GM23338 (cell line): ENCODE measurements around the gene ALPI. TPM values are rescaled to one million over a fixed set of nuclear protein-coding genes. Genes with fewer than 3 reads are reported as not detected.

Experiments
- ATAC-seq: fragments of 200-7000 bp; cut with Tn5 transposase; 3 replicates; pipeline ENCODE4 v1.9.1; 2020
- DNase-seq: peaks from one replicate; pipeline ENCODE4 v3.0.0-alpha.2; 2015; ENCODE audit warnings: low spot score
- H2AFZ ChIP-seq: fragments of 200-600 bp; sonication (generic); 2 replicates; pipeline ENCODE4 v1.8.0; 2016; ENCODE audit warnings: antibody characterized with exemption, mild to moderate bottlenecking, moderate library complexity
- H3F3A ChIP-seq: fragments of 200-600 bp; sonication (generic); replicated peaks from 2 replicates; pipeline ENCODE4 v1.8.0; 2017; ENCODE audit warnings: antibody characterized with exemption, mixed run types, low read depth
- H3K27ac ChIP-seq: fragments of 200-600 bp; sonication (generic); 2 replicates; pipeline ENCODE4 v1.6.1; 2016; ENCODE audit warnings: low read depth
- H3K27me3 ChIP-seq: fragments of 200-600 bp; sonication (generic); 2 replicates; pipeline ENCODE4 v1.8.0; 2016; ENCODE audit warnings: mild to moderate bottlenecking, mixed run types, moderate library complexity; ENCODE audit not compliant: insufficient read depth
- H3K36me3 ChIP-seq: fragments of 200-600 bp; sonication (generic); 2 replicates; pipeline ENCODE4 v1.8.0; 2016; ENCODE audit warnings: mild to moderate bottlenecking; ENCODE audit not compliant: insufficient read depth
- H3K4me1 ChIP-seq: fragments of 200-600 bp; sonication (generic); 2 replicates; pipeline ENCODE4 v1.8.0; 2016; ENCODE audit warnings: mild to moderate bottlenecking, moderate library complexity; ENCODE audit not compliant: insufficient read depth
- H3K4me2 ChIP-seq: fragments of 200-600 bp; sonication (generic); 2 replicates; pipeline ENCODE4 v1.7.1; 2017; ENCODE audit warnings: mixed run types
- H3K4me3 ChIP-seq: fragments of 200-600 bp; sonication (generic); 2 replicates; pipeline ENCODE4 v1.6.1; 2016; ENCODE audit warnings: mixed run types
- H3K79me2 ChIP-seq: fragments of 200-600 bp; sonication (generic); replicated peaks from 2 replicates; pipeline ENCODE4 v1.8.0; 2017; ENCODE audit warnings: mild to moderate bottlenecking; ENCODE audit not compliant: insufficient read depth
- H3K9me2 ChIP-seq: fragments of 200-600 bp; sonication (generic); 2 replicates; pipeline ENCODE4 v1.8.0; 2017; ENCODE audit not compliant: insufficient read depth
- H4K20me1 ChIP-seq: fragments of 200-600 bp; sonication (generic); replicated peaks from 2 replicates; pipeline ENCODE4 v1.8.0; 2017; ENCODE audit warnings: mild to moderate bottlenecking; ENCODE audit not compliant: insufficient read depth
- H3K27ac Mint-ChIP-seq: 2 replicates; pipeline ENCODE4 v1.8.0; 2020; ENCODE audit warnings: inconsistent platforms, mild to moderate bottlenecking, moderate library complexity, mixed read lengths
- H3K27me3 Mint-ChIP-seq: 3 replicates; pipeline ENCODE4 v1.8.0; 2022; ENCODE audit warnings: low read depth, mild to moderate bottlenecking, moderate library complexity, mixed read lengths, inconsistent platforms; ENCODE audit not compliant: insufficient read depth, poor library complexity
- H3K36me3 Mint-ChIP-seq: 3 replicates; pipeline ENCODE4 v1.8.0; 2021; ENCODE audit warnings: low read depth, mild to moderate bottlenecking, inconsistent platforms, moderate library complexity, mixed read lengths
- H3K4me1 Mint-ChIP-seq: 3 replicates; pipeline ENCODE4 v1.8.0; 2020; ENCODE audit warnings: mild to moderate bottlenecking, inconsistent platforms, mixed read lengths
- H3K4me3 Mint-ChIP-seq: 3 replicates; pipeline ENCODE4 v1.8.0; 2021; ENCODE audit warnings: moderate library complexity, mild to moderate bottlenecking, inconsistent platforms, mixed read lengths
- H3K9me3 Mint-ChIP-seq: 3 replicates; pipeline ENCODE4 v1.8.0; 2020; ENCODE audit warnings: moderate library complexity, mild to moderate bottlenecking, inconsistent platforms, mixed read lengths
- CREB1 ChIP-seq: fragments of 250-450 bp; sonication (Bioruptor Pico); IDR thresholded peaks from 2 replicates; pipeline ENCODE4 v1.5.0; 2020; ENCODE audit warnings: low read depth, mild to moderate bottlenecking, moderate library complexity
- CTCF ChIP-seq, 2 experiments: fragments of 200-600 bp in 1 of 2; sonication (generic) in 1 of 2; conservative IDR thresholded peaks; 2 replicates each; pipeline versions ENCODE4 v1.5.1 to v1.6.1; 2016 to 2017; ENCODE audit warnings: antibody characterized with exemption in 2 of 2, low read depth in 2 of 2, mild to moderate bottlenecking in 2 of 2, moderate library complexity in 1 of 2
- ETS1 ChIP-seq: IDR thresholded peaks from 2 replicates; pipeline ENCODE4 v1.6.1; 2016; ENCODE audit warnings: antibody characterized with exemption
- EZH2 ChIP-seq: fragments of 200-600 bp; sonication (generic); IDR thresholded peaks from one replicate; pipeline ENCODE4 v1.8.0; 2017; ENCODE audit warnings: antibody characterized with exemption, mild to moderate bottlenecking, low read depth; ENCODE audit not compliant: unreplicated experiment
- EZH2phosphoT487 ChIP-seq: fragments of 200-600 bp; sonication (generic); IDR thresholded peaks from one replicate; pipeline ENCODE4 v1.8.1; 2018; ENCODE audit warnings: antibody characterized with exemption; ENCODE audit not compliant: unreplicated experiment
- JUNB ChIP-seq: IDR thresholded peaks from one replicate; pipeline ENCODE4 v1.6.1; 2016; ENCODE audit warnings: antibody characterized with exemption; ENCODE audit not compliant: unreplicated experiment
- NANOG ChIP-seq: IDR thresholded peaks from 2 replicates; pipeline ENCODE4 v1.6.1; 2016; ENCODE audit warnings: antibody characterized with exemption, borderline replicate concordance
- POLR2AphosphoS5 ChIP-seq: IDR thresholded peaks from 2 replicates; pipeline ENCODE4 v1.6.1; 2016; ENCODE audit warnings: antibody characterized with exemption, low read depth
- STAT1 ChIP-seq: IDR thresholded peaks from one replicate; pipeline ENCODE4 v1.6.1; 2016; ENCODE audit warnings: antibody characterized with exemption; ENCODE audit not compliant: unreplicated experiment
- ZNF114 ChIP-seq: fragments of 250-450 bp; sonication (Bioruptor Pico); IDR thresholded peaks from 2 replicates; pipeline ENCODE4 v1.5.0; 2020; ENCODE audit warnings: mild to moderate bottlenecking, moderate library complexity
- ZNF331 ChIP-seq: fragments of 250-450 bp; sonication (Bioruptor Pico); IDR thresholded peaks from 2 replicates; pipeline ENCODE4 v1.5.0; 2020; ENCODE audit warnings: low read depth, mild to moderate bottlenecking, moderate library complexity
- ZNF462 ChIP-seq: fragments of 250-450 bp; sonication (Bioruptor Pico); IDR thresholded peaks from 2 replicates; pipeline ENCODE4 v1.5.0; 2020; ENCODE audit warnings: mild to moderate bottlenecking, moderate library complexity
- polyA plus RNA-seq: library from polyadenylated mRNA; unstranded; fragments of >200 nt; fragmentation: Nextera tagmentation; extraction: Ambion mirVana; gene quantifications from 2 replicates; pipeline ENCODE4 v1.2.1, GENCODE V29; 2016
- total RNA-seq: library from RNA; depleted of rRNA; stranded (reverse); fragments of >200 nt; shearing (Covaris generic); gene quantifications from 2 replicates; pipeline ENCODE4 v1.2.3, GENCODE V29; 2014
- TF ChIP-seq, protein P1 (sequence below): IDR thresholded peaks from one replicate; pipeline ENCODE4 v1.6.1; 2018; ENCODE audit warnings: antibody characterized with exemption; ENCODE audit not compliant: unreplicated experiment

ALPI gene
- total and polyA plus RNA-seq, 2 experiments from 2014 or later: not detected

DNA sequence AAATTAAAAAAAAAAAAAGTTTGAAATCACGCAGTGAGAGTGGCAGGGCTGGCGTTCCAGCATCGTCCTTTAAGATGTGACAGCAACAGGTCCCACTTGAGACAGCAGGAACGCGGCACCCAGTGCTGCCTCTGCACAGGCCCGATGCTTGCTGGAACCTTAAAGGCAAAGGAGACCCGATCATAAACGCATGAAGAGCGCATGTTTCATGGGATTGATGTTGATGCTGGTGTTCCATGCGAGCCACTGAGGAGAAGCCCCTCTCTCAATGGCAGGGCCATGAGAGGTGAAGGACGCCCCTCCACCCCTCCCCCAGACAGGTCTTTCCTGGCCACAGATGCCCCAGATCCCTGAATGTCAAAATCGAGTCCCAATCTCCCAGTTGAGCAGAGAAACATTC lies 17.9 kb upstream of the ALPI start:
- no peak overlapping the region for H3K4me2 ChIP-seq
- no peak overlapping the region for H3K27ac ChIP-seq
- H3K4me3 ChIP-seq: no peak overlapping the region
- no peak overlapping the region for H3K27ac Mint-ChIP-seq
- no peaks in the 10 kb centered on the region for H3K27me3 ChIP-seq
- peak overlapping the region; percentile 52; the same call in 1 of the 2 replicates for H2AFZ ChIP-seq
- no peaks in the 10 kb centered on the region for H3F3A ChIP-seq
- H3K36me3 ChIP-seq: no peaks in the 10 kb centered on the region
- no peaks in the 10 kb centered on the region for H3K36me3 Mint-ChIP-seq
- no peaks in the 10 kb centered on the region for H3K79me2 ChIP-seq
- DNase-seq: no peak
- H3K9me3 Mint-ChIP-seq: no peaks in the 10 kb centered on the region
- H3K4me1 ChIP-seq: no peaks in the 10 kb centered on the region
- ATAC-seq: no peak
- peaks cover 4% of the 10 kb centered on the region; the same call in 2 of the 3 replicates for H3K4me1 Mint-ChIP-seq
- no peaks in the 10 kb centered on the region for H3K9me2 ChIP-seq
- H3K4me3 Mint-ChIP-seq: no peak overlapping the region
- no peaks in the 10 kb centered on the region for H4K20me1 ChIP-seq
- TF ChIP-seq EZH2 (no peak), ZNF331 (CRISPR knock-in tag) (no peak), ZNF114 (no peak), EZH2phosphoT487 (no peak), ETS1 (no peak), NANOG (no peak), CREB1 (no peak), CTCF (conservative IDR thresholded peaks at IDR 0.05; ENCODE audit: low read depth in 2 of 2) (no peak), JUNB (no peak), POLR2AphosphoS5 (no peak), STAT1 (no peak), ZNF462 (CRISPR knock-in tag) (no peak)
- TF ChIP-seq, protein P1, sequence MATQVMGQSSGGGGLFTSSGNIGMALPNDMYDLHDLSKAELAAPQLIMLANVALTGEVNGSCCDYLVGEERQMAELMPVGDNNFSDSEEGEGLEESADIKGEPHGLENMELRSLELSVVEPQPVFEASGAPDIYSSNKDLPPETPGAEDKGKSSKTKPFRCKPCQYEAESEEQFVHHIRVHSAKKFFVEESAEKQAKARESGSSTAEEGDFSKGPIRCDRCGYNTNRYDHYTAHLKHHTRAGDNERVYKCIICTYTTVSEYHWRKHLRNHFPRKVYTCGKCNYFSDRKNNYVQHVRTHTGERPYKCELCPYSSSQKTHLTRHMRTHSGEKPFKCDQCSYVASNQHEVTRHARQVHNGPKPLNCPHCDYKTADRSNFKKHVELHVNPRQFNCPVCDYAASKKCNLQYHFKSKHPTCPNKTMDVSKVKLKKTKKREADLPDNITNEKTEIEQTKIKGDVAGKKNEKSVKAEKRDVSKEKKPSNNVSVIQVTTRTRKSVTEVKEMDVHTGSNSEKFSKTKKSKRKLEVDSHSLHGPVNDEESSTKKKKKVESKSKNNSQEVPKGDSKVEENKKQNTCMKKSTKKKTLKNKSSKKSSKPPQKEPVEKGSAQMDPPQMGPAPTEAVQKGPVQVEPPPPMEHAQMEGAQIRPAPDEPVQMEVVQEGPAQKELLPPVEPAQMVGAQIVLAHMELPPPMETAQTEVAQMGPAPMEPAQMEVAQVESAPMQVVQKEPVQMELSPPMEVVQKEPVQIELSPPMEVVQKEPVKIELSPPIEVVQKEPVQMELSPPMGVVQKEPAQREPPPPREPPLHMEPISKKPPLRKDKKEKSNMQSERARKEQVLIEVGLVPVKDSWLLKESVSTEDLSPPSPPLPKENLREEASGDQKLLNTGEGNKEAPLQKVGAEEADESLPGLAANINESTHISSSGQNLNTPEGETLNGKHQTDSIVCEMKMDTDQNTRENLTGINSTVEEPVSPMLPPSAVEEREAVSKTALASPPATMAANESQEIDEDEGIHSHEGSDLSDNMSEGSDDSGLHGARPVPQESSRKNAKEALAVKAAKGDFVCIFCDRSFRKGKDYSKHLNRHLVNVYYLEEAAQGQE: no peak
- peaks cover 17% of the 10 kb centered on the region for H3K27me3 Mint-ChIP-seq
